CD4-positive, CD25-positive, alpha-beta regulatory T cell (primary cell): ENCODE measurements around the gene EFCAB12. TPM values are rescaled to one million over a fixed set of nuclear protein-coding genes. Genes with fewer than 3 reads are reported as not detected.

Experiments used
- ATAC-seq, 2 donors: fragments of 150-1000 bp; cut with Tn5 transposase; one replicate each; pipeline ENCODE4 v1.10.0; 2021; ENCODE audit warnings: low read depth in 2 of 2, moderate number of reproducible peaks in 2 of 2, moderate library complexity in 1 of 2
- DNase-seq, 3 donors: peaks; one replicate each; pipeline versions ENCODE4 v3.0.0 to v3.0.0-alpha.2; 2012 to 2022; ENCODE audit warnings: mixed read lengths in 1 of 3
- H3K27ac ChIP-seq: one replicate; pipeline ENCODE4 v1.7.0; 2013; ENCODE audit warnings: mild to moderate bottlenecking, low read length; ENCODE audit not compliant: insufficient read depth, poor library complexity, severe bottlenecking
- H3K27me3 ChIP-seq: one replicate; pipeline ENCODE4 v1.7.0; 2013; ENCODE audit warnings: low read length; ENCODE audit not compliant: control insufficient read depth, insufficient read depth
- H3K36me3 ChIP-seq: one replicate; pipeline ENCODE4 v1.7.0; 2013; ENCODE audit warnings: mild to moderate bottlenecking, low read length, moderate library complexity; ENCODE audit not compliant: control insufficient read depth, insufficient read depth
- H3K4me1 ChIP-seq: 2 replicates; pipeline ENCODE4 v1.7.0; 2013; ENCODE audit warnings: mild to moderate bottlenecking, low read length; ENCODE audit not compliant: insufficient read depth, control insufficient read depth, poor library complexity, severe bottlenecking
- H3K4me3 ChIP-seq: one replicate; pipeline ENCODE4 v1.7.0; 2013; ENCODE audit warnings: low read depth, mild to moderate bottlenecking, low read length, moderate library complexity
- H3K9me3 ChIP-seq, 2 experiments: 1 replicate in 1 of 2; 2 replicates in 1 of 2; pipeline ENCODE4 v1.7.0; 2013; ENCODE audit warnings: low read length in 2 of 2, mild to moderate bottlenecking in 1 of 2, moderate library complexity in 1 of 2; ENCODE audit not compliant: control insufficient read depth in 2 of 2
- H3K27ac Mint-ChIP-seq, 3 donors: one replicate each; pipeline ENCODE4 v1.8.0; 2020 to 2022; ENCODE audit warnings: mild to moderate bottlenecking in 3 of 3, mixed read lengths in 3 of 3, moderate library complexity in 2 of 3
- H3K27me3 Mint-ChIP-seq: one replicate; pipeline ENCODE4 v1.8.0; 2022; ENCODE audit warnings: mild to moderate bottlenecking, mixed read lengths
- H3K36me3 Mint-ChIP-seq: one replicate; pipeline ENCODE4 v1.8.0; 2020; ENCODE audit warnings: mixed read lengths
- H3K4me1 Mint-ChIP-seq, 4 donors: one replicate each; pipeline ENCODE4 v1.8.0; 2020 to 2022; ENCODE audit warnings: mixed read lengths in 4 of 4, mild to moderate bottlenecking in 1 of 4
- H3K4me3 Mint-ChIP-seq, 4 donors: one replicate each; pipeline ENCODE4 v1.8.0; 2020 to 2022; ENCODE audit warnings: mild to moderate bottlenecking in 4 of 4, mixed read lengths in 4 of 4, moderate library complexity in 3 of 4
- H3K9me3 Mint-ChIP-seq, 7 donors: one replicate each; pipeline ENCODE4 v1.8.0; 2020 to 2022; ENCODE audit warnings: mixed read lengths in 7 of 7, mild to moderate bottlenecking in 3 of 7, moderate library complexity in 2 of 7
- polyA plus RNA-seq, 4 donors: library from polyadenylated mRNA; unstranded; fragments of 300-500 nt; fragmentation: Illumina TruSeq; gene quantifications; one replicate each; pipeline ENCODE4 v1.2.3, GENCODE V29; 2021
- total RNA-seq: library from RNA; stranded (reverse); gene quantifications from one replicate; pipeline ENCODE4 v1.2.3, GENCODE V29; 2022

Gene EFCAB12
- total and polyA plus RNA-seq, 5 donors from 2014 or later, result 0.05 to 2.2 (median 0.09) TPM; not detected in 1

DNA sequence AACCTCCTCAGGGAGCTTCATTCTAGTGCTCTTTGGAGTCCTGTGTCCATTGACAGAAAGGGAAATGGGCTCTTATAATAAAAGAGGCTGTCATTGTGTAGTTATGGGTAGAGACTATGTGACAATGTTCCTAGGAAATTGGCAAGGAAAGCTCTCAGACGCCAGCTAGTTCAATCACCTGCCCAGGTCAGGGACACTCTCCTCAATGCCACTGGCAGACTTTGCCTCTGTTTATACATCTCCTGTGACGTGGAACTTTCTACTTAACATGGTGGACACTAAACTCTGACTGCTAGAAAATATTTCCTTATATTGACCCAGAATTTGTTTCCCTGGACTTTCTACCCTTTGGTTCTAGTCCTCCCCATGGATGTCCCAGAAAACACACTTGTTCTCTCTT lies 2.8 kb downstream of the EFCAB12 start:
- no peak overlapping the region for H3K4me3 Mint-ChIP-seq
- Histone ChIP-seq H3K27me3 (no peaks in the 10 kb centered on the region), H3K4me1 (peaks cover 12% of the 10 kb centered on the region), H3K36me3 (peaks cover 1% of the 10 kb centered on the region), H3K27ac (no peak overlapping the region), H3K4me3 (no peak overlapping the region), H3K9me3 (no peaks in the 10 kb centered on the region)
- H3K4me1 Mint-ChIP-seq, result peaks cover 14 to 27% (median 18%) of the 10 kb centered on the region in 4 donors
- DNase-seq (no peak), ATAC-seq (no peak)
- H3K27ac Mint-ChIP-seq, result peak overlapping the region in 1 of 3 donors; percentile 33
- H3K36me3 Mint-ChIP-seq, result peaks cover 9% of the 10 kb centered on the region
- H3K9me3 Mint-ChIP-seq, result peaks cover 0 to 1% (median 0%) of the 10 kb centered on the region in 7 donors
- peaks cover 21% of the 10 kb centered on the region for H3K27me3 Mint-ChIP-seq

DNA sequence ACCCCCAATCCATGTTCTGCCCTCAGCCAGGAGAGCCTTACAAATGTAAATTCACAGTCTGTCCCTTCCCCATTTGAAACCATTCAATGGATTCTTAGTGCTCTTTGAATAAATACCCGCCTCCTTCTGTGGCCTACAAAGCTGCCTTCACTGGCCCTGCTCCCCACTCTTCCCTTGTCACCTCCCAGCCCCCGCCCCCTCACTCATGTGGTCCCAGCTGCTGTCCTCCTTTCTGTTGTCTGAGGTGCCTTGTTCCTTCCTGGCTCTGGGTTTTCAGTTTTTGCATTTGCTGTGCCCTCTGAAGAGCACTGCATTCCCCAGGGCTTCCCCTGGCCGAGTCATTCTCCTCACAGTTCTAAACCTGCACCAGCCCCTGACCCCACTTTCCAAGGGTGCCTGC lies 3.2 kb downstream of the EFCAB12 start:
- Mint-ChIP-seq H3K4me3 (peak overlapping the region in 1 of 4 donors; percentile 28), H3K27ac (peak overlapping the region in 1 of 3 donors; percentile 33), H3K36me3 (peaks cover 9% of the 10 kb centered on the region), H3K9me3 (peaks cover 0 to 1% (median 0%) of the 10 kb centered on the region in 7 donors), H3K27me3 (peaks cover 21% of the 10 kb centered on the region), H3K4me1 (peaks cover 14 to 27% (median 17%) of the 10 kb centered on the region in 4 donors)
- Histone ChIP-seq H3K4me1 (peaks cover 12% of the 10 kb centered on the region), H3K36me3 (no peaks in the 10 kb centered on the region), H3K27me3 (no peaks in the 10 kb centered on the region), H3K27ac (no peak overlapping the region), H3K9me3 (no peaks in the 10 kb centered on the region), H3K4me3 (no peak overlapping the region)
- ATAC-seq, result no peak
- no peak for DNase-seq

DNA sequence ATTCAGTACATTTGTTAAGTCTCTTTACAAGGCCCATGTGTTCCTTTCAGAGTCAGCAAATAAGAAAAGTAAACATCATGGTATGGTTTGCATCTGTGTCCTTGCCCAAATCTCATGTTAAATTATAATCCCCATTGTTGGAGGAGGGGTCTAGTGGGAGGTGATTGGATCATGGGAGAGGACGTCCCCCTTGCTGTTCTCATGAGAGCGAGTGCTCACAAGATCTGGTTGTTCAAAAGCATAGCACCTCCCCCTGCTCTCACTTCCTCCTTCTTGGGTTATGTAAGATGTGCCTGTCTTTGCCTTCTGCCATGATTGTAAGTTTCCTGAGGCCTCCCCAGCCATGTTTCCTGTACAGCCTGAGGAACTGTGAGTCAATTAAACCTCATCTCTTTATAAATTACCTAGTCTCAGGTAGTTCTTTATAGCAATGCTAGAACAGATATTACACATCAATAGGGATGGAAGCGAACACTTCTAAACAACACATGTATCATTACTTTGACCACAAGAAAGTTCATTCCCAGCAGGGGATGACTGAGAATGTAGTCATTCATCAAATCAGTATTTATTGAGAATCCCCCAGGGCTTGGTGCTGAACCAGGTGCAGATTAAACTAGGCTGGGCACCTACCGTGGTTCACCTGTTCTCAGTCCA lies 4.1 kb downstream of the EFCAB12 start:
- peaks cover 12% of the 10 kb centered on the region for H3K4me1 ChIP-seq
- H3K36me3 ChIP-seq, result no peaks in the 10 kb centered on the region
- Mint-ChIP-seq H3K27me3 (peaks cover 21% of the 10 kb centered on the region), H3K27ac (peak overlapping the region in 1 of 3 donors; percentile 65), H3K4me1 (peaks cover 14 to 26% (median 15%) of the 10 kb centered on the region in 4 donors), H3K36me3 (peaks cover 5% of the 10 kb centered on the region), H3K4me3 (peak overlapping the region in 1 of 4 donors; percentile 65), H3K9me3 (peaks cover 0 to 1% (median 0%) of the 10 kb centered on the region in 7 donors)
- no peak overlapping the region for H3K27ac ChIP-seq
- H3K4me3 ChIP-seq, result no peak overlapping the region
- H3K27me3 ChIP-seq, result no peaks in the 10 kb centered on the region
- no peak for ATAC-seq
- H3K9me3 ChIP-seq, result no peaks in the 10 kb centered on the region
- peak in 1 of 3 donors; percentile 45 for DNase-seq

DNA sequence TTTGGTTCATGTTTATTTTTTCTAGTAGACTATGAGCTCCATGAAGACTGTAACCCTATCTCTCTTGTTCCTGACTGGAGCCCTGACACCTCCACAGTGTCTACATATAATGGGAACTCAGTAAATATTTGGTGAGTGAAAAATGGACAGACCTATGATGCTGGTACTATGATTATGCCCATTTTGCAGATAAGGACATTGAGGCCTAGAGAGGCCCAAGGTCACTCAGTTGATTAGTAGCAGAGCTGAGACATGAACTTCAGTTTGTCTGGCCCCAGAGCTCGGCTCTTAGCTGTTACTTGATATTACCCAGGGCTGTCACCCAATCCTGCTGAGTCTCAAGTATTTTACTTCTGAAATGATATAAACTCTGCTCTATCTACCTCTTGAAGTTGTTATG lies 5.5 kb downstream of the EFCAB12 start:
- H3K27me3 ChIP-seq, result no peaks in the 10 kb centered on the region
- Mint-ChIP-seq H3K36me3 (peaks cover 5% of the 10 kb centered on the region), H3K9me3 (peaks cover 0 to 1% (median 0%) of the 10 kb centered on the region in 7 donors), H3K27ac (no peak overlapping the region), H3K27me3 (peaks cover 21% of the 10 kb centered on the region), H3K4me3 (no peak overlapping the region), H3K4me1 (peaks cover under 1 to 12% (median 4%) of the 10 kb centered on the region in 4 donors)
- H3K36me3 ChIP-seq, result no peaks in the 10 kb centered on the region
- ATAC-seq, result no peak
- no peak overlapping the region for H3K4me3 ChIP-seq
- H3K27ac ChIP-seq, result no peak overlapping the region
- H3K9me3 ChIP-seq, result no peaks in the 10 kb centered on the region
- H3K4me1 ChIP-seq, result peaks cover 2% of the 10 kb centered on the region
- DNase-seq, result no peak

DNA sequence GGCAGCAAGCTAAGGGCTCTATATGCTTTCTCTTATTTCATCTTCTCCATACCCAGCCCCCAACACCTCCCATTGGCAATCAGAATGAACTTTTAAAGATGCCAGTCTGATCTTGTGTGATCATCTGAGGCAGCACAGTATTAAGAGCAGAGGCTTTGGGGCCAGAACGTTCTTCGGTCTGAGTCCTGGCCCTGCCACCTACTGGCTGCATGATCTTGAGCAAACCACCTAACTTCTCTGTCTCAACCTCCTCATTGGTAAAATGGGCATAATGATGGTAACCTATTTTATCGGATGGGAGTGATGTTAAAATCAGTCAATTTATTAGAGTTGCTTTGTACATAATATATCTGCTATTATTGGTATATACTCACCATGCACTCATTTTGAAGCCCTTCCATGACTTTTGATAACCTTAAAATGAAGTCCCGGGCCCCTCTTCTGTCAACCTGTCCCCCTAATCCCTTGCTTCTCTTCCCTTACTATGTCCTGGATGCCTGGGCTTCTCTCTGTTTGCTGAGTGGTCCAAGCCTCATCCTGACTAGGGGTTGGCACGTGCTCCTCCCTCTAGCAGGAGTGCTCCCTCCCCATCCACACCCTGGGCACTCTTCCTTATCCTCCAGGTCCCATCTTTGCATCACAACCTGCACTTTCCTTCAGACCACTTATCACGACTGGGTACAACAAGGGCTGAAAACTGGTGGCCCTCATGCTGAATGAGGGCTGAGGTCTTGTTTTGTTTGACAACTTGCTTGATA lies 6.3 kb downstream of the EFCAB12 start:
- Mint-ChIP-seq H3K9me3 (peaks cover 0 to 1% (median 0%) of the 10 kb centered on the region in 7 donors), H3K4me3 (no peak overlapping the region), H3K27ac (no peak overlapping the region), H3K27me3 (peaks cover 17% of the 10 kb centered on the region), H3K36me3 (peaks cover 5% of the 10 kb centered on the region), H3K4me1 (peaks cover 0 to 5% (median 0%) of the 10 kb centered on the region in 4 donors)
- Histone ChIP-seq H3K9me3 (no peaks in the 10 kb centered on the region), H3K27me3 (no peaks in the 10 kb centered on the region), H3K36me3 (no peaks in the 10 kb centered on the region), H3K27ac (no peak overlapping the region), H3K4me1 (no peaks in the 10 kb centered on the region), H3K4me3 (no peak overlapping the region)
- no peak for ATAC-seq
- DNase-seq, result no peak

DNA sequence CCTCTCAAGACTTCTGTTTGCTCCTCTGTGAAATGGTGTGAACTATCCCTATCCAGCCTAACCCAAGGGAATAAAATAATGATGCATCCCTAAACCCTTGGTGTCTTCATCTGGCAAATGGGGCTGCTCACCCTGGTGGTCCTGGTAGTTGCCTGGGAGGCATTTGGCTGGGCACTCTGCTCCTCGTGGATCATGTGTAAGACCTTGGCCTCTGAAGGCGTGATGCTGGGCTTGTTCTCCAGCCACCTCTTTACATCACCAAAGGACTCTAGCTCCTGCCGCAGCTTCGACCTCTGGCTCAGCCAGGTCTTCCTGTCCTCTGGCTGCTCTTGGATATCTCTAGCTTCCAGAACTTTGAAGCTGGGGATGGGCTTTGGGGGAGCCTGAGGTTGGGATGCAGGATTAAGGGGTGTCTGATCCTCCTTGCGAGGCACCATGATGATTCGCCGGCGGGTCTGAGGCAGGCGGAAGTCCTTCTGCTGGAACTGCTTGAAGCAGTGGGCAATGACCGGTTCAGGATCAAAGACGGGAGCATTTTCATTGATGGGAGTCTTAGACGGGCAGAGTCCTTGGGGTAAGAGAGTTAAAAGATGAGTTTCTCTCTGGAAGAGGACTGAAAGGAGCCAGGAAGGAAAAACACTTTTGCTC lies 7.1 kb downstream of the EFCAB12 start:
- Histone ChIP-seq H3K36me3 (no peaks in the 10 kb centered on the region), H3K4me1 (no peaks in the 10 kb centered on the region), H3K27ac (no peak overlapping the region), H3K27me3 (no peaks in the 10 kb centered on the region), H3K9me3 (no peaks in the 10 kb centered on the region), H3K4me3 (no peak overlapping the region)
- Mint-ChIP-seq H3K27me3 (peaks cover 17% of the 10 kb centered on the region), H3K36me3 (peaks cover 5% of the 10 kb centered on the region), H3K4me1 (peaks cover 0 to 5% (median 0%) of the 10 kb centered on the region in 4 donors), H3K27ac (no peak overlapping the region), H3K4me3 (no peak overlapping the region), H3K9me3 (peaks cover 0 to 1% (median 0%) of the 10 kb centered on the region in 7 donors)
- ATAC-seq (no peak), DNase-seq (no peak)

DNA sequence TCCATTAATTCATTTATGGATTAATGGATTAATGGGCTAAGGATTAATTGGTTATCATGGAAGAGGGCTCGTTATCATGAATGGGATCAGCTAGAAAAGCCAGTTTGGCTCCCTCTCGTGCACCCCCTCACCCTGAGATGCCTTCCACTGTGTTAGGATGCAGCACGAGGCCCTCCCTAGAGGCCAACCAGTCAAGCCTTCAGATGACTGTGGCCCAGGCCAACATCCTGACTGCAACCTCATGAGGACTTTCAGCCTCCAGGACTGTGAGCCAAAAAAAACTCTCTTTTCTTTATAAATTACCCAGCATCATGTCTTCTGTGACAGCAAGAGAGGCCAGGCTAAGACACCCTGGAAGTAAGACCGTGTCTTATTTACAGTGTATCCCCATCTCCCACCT lies 9.0 kb downstream of the EFCAB12 start:
- Mint-ChIP-seq H3K27me3 (peaks cover 13% of the 10 kb centered on the region), H3K4me3 (no peak overlapping the region), H3K27ac (no peak overlapping the region), H3K4me1 (peaks cover 0 to 4% (median 0%) of the 10 kb centered on the region in 4 donors), H3K9me3 (no peaks in the 10 kb centered on the region), H3K36me3 (peaks cover 5% of the 10 kb centered on the region)
- DNase-seq (no peak), ATAC-seq (no peak)
- Histone ChIP-seq H3K4me1 (no peaks in the 10 kb centered on the region), H3K4me3 (no peak overlapping the region), H3K27ac (no peak overlapping the region), H3K36me3 (no peaks in the 10 kb centered on the region), H3K27me3 (no peaks in the 10 kb centered on the region), H3K9me3 (no peaks in the 10 kb centered on the region)
